ENCODE data around the gene NLRC3.
"Not testable (repeated sequence)": the region's sequence is repeated elsewhere in the genome, so short reads cannot be mapped to it uniquely, and the experiment has no call there.

Gene NLRC3

DNA sequence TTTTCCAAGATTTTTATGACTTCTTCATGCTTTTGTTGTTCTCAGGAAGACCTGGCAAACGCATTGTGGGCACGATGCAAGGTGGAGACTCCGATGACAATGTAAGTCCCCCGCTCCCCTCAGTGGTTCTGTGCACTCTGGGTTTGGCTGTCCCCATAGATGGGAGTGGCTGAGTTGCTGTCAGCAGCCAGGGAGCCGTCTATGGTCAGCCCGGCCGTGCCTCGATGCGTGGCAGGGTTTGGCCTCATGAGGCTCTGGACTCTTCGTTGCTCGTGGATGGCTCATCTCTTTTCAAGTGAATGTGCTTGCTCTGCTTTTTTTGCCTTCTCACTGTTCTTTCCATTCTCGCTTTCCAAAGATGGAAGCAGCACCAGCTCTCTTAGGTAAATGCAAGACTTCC lies 44.5 kb downstream of the NLRC3 start:
- no peak overlapping the region for H3K4me3 ChIP-seq (ENCODE audit: low read length)
- TF ChIP-seq ZNF274 (IDR thresholded peaks at IDR 0.05; ENCODE audit: low read depth, low read length): no peak

DNA sequence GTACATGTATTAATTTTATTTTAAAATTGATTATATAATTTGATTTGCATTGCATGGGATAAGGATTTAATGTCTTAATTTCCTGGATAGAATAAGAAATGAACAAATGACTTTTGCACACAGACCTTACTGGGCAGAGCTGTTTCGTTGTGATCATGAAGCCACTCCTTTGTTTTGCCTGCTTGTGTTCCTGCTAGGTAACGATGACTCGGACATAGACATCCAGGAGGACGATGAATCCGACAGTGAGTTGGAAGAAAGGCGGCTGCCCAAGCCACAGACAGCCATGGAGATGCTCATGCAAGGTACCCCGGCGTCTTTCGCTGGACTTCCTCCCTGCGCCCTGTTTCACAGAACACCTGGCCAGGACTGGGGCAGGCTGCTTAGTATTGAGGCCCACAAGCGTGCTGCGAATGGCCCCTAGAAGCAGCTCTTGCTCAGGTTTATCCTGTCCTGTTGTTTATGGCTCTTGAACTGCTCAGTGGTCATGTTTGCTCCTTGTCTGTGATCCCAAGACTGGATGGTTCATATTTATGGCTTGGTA lies 46.8 kb downstream of the NLRC3 start:
- H3K4me3 ChIP-seq (ENCODE audit: low read length): no peak overlapping the region
- no peak for TF ChIP-seq ZNF274 (IDR thresholded peaks at IDR 0.05; ENCODE audit: low read depth, low read length)

DNA sequence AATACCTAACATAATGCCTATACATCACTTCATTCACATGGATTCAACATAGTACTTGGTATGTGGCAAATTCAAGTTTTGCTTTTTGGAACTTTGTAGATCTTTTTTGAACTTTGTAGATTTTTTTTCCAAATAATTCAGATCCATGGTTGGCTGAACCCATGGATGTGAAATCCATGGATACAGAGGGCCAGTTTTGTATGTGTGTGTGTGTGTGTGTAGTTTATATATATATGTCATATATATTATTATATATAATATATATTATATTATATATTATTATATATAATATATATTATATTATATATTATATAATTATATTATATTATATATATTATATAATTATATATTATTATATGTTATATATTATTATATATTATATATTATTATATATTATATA lies 48.0 kb downstream of the NLRC3 start:
- H3K4me3 ChIP-seq (ENCODE audit: low read length): no peak overlapping the region
- TF ChIP-seq ZNF274 (IDR thresholded peaks at IDR 0.05; ENCODE audit: low read depth, low read length): no peak

DNA sequence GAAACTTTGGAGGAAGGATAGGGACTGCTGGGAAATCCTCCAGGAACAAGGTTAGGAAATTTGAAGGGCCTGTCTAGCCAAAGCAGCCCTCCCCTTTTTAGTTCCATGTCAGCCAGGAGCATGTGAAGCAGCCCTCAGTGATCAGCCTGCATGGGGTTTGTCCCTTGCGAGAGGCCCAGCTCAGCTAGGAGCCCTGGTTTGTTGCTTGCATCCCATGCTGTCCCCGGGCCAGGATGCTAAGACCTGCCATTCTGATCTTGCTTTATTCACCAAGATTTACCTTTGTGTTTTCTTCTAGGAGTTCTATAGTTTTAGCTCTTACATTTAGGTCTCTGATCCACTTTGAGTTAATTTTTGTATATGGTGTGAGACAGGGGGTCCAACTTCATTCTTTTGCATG lies 48.8 kb downstream of the NLRC3 start:
- H3K4me3 ChIP-seq (ENCODE audit: low read length): no peak overlapping the region
- TF ChIP-seq ZNF274 (IDR thresholded peaks at IDR 0.05; ENCODE audit: low read depth, low read length): no peak

DNA sequence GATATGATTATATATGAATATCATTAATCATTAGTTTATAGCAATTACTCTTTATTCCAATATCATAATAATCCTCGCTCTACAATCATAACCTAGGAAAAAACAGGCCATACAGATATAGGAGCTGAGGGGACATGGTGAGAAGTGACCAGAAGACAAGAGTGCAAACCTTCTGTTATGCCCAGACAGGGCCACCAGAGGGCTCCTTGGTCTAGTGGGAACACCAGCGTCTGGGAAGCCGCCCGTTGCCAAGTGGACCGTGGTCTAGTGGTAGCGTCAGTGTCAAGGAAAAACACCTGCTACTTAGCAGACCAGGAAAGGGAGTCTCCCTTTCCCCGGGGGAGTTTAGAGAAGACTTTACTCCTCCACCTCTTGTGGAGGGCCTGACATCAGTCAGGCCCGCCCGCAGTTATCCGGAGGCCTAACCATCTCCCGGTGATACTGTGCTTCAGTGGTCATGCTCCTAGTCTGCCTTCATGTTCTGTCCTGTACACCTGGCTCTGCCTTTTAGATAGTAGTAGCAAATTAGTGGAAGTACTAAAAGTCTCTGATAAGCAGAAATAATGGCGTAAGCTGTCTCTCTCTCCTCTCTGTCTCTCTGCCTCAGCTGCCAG lies 49.9 kb downstream of the NLRC3 start:
- H3K4me3 ChIP-seq (ENCODE audit: low read length): not testable (repeated sequence)

DNA sequence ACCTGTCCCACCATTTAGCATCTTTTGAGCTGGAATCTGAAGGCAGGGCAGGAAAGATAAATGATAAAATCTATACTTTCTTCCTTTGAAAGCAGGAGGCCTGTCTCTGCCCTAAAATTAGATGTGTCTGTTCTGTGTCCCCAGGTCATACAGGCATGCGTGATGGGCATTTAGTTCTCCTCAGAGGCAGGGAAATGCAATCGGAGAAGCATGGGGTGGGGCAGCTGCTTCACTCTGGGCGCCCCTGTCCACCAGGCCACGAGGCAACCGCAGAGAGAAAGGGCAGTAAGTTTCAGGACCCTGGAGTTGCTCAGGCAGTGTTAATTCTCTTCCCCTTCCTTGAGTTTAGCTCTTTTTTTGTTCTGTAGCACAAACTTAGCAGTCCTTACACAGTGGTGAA lies 51.3 kb downstream of the NLRC3 start:
- no peak for TF ChIP-seq ZNF274 (IDR thresholded peaks at IDR 0.05; ENCODE audit: low read depth, low read length)
- H3K4me3 ChIP-seq (ENCODE audit: low read length): no peak overlapping the region

DNA sequence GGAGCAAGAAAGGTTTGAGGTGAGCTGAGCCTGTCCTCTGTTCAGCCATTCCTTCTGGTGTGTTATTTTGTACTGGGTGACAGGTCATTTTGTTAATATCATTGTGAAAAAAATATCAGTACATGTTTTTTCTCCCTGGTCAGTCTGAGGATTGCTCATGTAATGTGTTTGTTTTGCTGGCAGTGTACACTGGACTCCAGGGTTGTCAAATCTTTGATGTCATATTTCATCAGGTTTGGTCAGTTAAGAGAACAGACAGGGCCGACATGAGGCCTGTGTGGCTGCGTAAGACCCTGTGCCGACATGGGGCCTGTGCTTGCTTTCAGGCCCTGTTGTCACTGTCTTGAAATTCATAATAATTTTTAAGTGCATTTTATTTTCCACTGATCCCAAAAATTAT lies 53.9 kb downstream of the NLRC3 start:
- TF ChIP-seq ZNF274 (IDR thresholded peaks at IDR 0.05; ENCODE audit: low read depth, low read length): no peak
- H3K4me3 ChIP-seq (ENCODE audit: low read length): no peak overlapping the region

DNA sequence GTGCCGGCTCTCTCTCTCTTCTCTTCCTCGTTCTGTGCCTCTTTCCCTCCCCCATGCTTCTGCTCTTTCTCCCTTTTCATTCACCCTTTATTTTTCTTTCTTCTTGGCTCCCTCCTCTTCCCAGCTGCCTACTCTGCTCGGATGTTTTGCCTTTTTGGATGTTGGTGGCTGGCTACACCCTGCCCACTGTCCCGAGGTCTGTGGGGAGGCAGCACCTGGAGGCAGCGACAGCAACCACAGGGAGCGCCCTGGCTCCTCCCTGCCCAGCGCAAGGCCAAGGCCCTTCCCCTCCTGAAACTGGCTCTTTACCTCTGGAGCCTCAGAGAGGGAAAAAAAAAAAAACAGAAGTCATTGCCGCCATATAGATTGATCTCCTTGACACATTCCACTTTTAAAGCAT lies 56.4 kb downstream of the NLRC3 start:
- H3K4me3 ChIP-seq (ENCODE audit: low read length): no peak overlapping the region
- TF ChIP-seq ZNF274 (IDR thresholded peaks at IDR 0.05; ENCODE audit: low read depth, low read length): no peak

DNA sequence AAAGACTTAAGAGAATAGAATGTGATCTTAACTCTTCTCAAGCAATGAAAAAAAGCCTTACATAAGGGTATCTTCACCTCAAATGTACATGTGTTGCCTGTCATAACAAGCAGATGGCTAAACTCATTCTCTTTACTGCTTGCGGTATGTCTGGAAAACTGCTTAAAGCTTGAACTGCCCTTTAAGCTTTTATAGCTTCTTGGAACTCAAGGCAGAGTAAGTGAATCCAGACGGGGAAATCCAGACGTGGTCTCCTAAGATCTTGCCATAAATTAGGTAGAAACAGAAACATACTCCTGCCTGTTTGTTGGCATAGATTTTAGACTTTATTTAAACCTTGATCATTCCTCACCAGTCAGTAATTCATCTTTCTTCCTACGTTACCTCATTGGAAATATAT lies 56.8 kb downstream of the NLRC3 start:
- no peak overlapping the region for H3K4me3 ChIP-seq (ENCODE audit: low read length)
- TF ChIP-seq ZNF274 (IDR thresholded peaks at IDR 0.05; ENCODE audit: low read depth, low read length): no peak

DNA sequence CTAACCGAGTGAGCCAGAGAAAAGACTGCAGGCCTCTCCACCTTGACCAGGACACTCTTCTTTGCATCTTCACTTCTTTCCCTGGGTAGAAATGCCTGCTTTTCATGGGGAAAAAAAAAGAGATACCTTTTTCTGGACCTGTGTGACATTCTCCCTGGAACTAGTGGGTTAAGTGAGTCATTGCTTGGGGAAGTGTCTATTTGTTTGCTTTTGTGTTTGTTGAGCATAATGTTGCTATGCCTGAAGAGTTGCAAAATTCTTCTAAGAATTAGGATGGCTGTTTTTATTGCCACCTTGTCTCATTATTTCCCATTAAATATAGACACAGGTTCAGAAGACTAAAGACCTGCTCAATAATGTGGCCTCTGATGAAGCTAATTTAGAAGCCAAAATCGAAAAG lies 57.6 kb downstream of the NLRC3 start:
- no peak for TF ChIP-seq ZNF274 (IDR thresholded peaks at IDR 0.05; ENCODE audit: low read depth, low read length)
- H3K4me3 ChIP-seq (ENCODE audit: low read length): no peak overlapping the region

DNA sequence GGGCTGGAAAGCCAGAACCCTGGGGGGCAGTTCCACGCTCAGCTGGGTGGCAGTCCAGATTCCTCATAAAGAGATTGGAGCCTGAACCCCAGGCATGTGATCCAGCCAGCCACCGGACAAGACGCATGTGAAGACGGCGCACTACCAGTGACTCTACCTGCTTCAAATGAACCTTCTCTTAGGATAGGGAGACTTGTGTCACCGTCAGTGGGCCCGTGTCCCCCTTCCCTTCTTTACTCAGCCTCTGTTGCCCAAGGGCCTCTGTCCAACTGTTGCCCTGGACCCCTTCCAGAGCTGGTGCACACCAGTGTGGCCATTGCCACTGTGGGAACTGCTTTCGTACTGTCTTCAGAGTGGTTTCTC lies 58.2 kb downstream of the NLRC3 start:
- TF ChIP-seq ZNF274 (IDR thresholded peaks at IDR 0.05; ENCODE audit: low read depth, low read length): no peak
- H3K4me3 ChIP-seq (ENCODE audit: low read length): no peak overlapping the region

DNA sequence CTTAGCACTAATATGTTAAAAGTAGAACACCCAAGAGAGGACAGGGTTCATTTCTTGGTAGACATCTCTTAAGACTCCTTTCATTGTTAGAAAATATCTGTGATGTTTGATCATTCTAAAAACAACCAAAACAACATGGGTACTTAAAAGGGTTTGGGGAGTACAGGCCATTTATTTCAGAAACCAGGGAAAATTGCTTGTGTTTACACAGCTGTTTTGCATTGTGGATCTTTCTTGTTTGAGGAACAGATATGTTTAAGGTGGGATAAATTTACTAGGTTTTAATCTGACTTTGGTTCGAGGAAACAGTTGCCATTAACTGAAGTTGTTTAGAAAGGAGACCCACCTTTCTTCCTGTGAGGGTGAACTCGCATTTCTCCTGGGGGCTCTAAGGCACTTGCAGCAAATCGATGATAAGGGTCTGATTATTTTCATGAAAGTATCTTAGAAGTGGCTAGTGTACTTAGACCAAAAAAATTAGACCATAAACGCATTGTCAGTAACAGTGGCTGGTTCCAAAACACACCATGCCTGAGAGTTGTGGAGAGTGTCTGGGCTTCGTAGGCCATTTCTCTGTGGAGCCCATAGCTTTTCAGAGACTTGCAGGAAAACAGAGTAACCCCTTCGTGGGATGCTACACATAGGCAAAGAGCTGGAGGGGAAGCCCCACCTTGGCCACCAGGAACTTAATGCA lies 58.8 kb downstream of the NLRC3 start:
- H3K4me3 ChIP-seq (ENCODE audit: low read length): no peak overlapping the region
- no peak for TF ChIP-seq ZNF274 (IDR thresholded peaks at IDR 0.05; ENCODE audit: low read depth, low read length)

DNA sequence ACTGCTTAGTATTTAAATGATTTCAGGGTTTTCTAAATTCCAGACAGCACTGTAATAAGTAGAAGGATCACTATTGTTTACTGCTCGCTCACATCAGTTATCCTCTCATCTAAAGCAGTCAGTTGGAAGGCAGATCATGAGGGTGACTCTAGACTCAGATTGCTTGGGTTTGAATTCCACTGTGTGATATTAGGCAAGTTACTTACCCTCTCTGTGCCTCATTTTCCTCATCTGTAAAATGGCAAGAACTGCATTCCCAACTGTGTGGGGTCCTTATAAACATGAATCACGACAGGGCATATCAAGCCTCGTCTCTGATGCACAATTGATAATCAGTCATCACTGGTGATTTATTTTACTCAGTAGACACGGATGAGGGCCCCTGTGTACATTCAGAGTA lies 61.3 kb downstream of the NLRC3 start:
- no peak for TF ChIP-seq ZNF274 (IDR thresholded peaks at IDR 0.05; ENCODE audit: low read depth, low read length)

DNA sequence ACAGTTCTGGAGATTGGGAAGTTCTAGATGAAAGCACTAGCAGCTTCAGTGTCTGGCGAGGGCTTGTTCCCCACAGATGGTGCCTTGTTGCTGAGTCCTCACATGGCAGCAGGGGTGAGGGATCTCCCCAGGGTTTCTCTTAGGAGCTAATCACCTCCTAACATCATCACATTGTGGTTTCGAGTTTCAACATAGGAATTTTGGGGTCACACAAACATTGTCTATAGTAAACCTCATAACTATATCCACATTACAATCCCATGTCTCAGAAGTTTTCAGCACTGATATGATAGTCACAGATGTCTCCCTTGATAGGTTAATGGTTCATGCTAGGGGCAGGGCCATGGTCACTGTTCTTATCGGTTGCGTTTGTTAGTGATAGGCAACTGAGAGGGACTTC lies 62.6 kb downstream of the NLRC3 start:
- H3K4me3 ChIP-seq (ENCODE audit: low read length): no peak overlapping the region
- no peak for TF ChIP-seq ZNF274 (IDR thresholded peaks at IDR 0.05; ENCODE audit: low read depth, low read length)

More for the DNA sequence above, 61.3 kb downstream of the NLRC3 start:
- no peak overlapping the region for H3K4me3 ChIP-seq (ENCODE audit: low read length)

DNA sequence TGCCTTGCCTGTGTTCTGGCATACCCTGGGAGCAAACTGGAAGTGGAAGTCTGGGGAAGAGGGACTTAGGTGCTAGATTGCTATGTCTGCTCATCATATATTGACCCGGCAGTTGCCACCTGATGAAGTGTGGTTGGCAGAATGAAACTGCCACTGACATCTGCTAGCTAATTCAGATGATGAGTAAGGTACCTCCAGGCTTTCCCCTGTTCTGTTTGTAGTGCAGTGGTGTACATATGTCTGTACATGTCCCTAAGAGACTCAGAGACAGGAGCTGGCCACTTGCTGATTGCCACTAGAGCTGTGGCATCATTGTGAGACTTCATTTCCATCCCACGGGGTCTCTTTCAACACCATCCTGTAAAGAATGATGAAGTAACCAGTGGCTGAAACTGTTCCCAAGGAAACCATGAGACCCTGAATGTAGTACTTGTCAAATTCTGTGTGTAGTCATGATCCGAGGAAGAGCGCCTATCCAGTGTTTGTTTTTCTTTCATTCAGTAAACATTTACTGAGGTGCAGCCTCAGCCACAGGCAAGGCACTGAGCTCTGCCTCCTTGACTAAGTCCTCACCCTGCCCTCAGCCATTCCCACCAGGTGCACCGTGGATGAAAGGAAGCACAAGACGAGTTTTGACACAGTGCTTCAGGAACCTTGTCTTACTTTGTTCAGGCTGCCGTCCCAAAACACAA lies 63.2 kb downstream of the NLRC3 start:
- no peak for TF ChIP-seq ZNF274 (IDR thresholded peaks at IDR 0.05; ENCODE audit: low read depth, low read length)

More for the DNA sequence above, 63.2 kb downstream of the NLRC3 start:
- no peak overlapping the region for H3K4me3 ChIP-seq (ENCODE audit: low read length)

Measured in GM08714 (cell line).